DMS79 treated with DMSO at 0.1 percent for 48 hours (cell line): ENCODE measurements around the gene CD53.

ENCODE experiments used
- DNase-seq: peaks from one replicate; lab custom pipeline; 2025; lab: John Stamatoyannopoulos, UW

The CD53 gene

GRCh38 chr1:110876748-110877341, 3.9 kb downstream of the CD53 start:
- no peak for DNase-seq

- no peak for DNase-seq
Observed at GRCh38 chr1:110877364-110877763, 4.4 kb downstream of the CD53 start.

DNA sequence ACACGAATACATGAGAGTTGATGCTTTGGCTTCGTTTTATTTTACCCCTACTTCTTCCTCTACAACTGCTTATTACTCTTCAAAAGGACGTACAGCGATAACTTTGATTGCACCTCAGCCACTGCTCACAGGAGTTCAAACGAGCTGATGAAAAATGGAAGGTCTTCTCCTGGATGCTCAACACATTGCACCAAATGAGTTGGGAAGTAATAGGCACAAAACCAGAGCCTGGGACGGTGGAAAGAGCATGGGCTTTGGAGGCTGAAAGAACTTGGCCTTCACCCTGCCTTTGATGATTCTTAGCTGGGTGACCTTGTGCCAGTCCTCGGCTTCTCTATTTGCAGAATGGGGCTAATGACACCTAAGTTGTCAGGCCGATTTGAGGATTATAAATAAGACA, 4.8 kb downstream of the CD53 start:
- DNase-seq = no peak

DNA sequence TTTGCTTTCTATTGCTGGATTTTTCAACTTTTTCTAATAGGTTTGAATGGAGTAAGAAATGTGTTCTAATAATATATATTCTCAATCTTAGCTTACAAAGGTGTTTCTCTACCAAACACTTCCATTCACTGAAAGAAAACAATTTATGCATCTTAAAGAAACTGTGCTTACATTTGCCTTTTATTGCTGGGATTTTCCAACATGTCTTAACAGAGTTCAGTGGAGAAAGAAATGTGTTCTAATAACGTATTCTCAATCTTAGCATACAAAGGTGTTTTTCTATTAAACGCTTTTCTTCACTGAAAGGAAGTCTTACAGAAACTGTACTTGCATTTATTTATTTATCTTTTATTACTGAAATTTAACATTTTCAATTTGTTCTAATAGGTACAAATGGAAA, 5.6 kb downstream of the CD53 start:
- DNase-seq = no peak

GRCh38 chr1:110878993-110879392, 6.0 kb downstream of the CD53 start:
- DNase-seq = no peak

- no peak for DNase-seq
Observed at GRCh38 chr1:110879758-110880606, 7.0 kb downstream of the CD53 start.

DNA sequence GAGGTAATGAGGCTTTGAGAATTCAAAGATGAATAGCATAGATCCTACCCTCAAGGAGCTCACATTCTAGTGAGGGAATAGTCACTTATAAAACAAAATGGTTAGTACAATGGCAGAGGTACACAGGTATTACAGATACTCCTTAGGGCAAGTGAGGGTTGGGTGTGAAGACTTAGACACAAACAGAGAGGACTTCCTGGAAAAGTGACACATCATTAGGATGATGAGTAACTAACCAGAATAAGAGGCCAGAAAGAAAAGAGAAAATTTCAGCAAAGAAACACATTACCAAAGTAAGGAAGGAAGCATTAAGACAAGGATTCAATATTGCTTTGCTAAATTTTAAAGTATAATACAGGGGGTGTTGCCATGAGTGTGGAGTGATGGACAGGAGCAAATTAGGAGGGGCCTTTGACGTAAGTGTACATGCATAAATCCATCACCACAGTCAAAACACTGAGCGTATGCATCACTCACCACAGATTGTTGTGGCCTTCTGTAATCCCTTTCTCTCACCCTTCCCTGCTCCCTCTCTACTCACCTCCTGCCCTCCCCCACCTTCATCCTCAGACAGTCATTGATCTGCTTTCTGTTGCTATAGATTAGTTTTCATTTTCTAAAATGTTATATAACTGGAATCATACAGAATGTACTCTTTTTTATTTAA, 7.9 kb downstream of the CD53 start:
- no peak for DNase-seq

DNA sequence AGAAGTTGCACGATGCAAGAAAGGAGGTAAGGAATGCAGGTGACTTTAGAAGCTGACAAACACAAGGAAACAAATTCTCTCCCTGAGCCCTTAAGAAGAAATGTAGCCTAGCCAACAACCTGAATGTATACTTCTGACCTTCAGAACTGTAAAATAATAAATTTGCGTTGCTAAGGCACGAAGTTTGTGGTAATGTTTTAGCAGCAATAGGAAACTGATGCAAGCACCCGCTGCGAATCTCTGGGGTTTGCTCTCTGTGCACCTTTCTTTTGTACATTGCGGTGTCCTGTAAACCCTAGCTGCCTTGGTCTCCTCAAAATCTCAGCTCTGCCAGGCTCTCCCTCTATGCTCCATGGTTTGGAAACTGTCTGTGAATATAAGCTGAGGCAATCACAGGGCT, 15.1 kb downstream of the CD53 start:
- DNase-seq = no peak

DNA sequence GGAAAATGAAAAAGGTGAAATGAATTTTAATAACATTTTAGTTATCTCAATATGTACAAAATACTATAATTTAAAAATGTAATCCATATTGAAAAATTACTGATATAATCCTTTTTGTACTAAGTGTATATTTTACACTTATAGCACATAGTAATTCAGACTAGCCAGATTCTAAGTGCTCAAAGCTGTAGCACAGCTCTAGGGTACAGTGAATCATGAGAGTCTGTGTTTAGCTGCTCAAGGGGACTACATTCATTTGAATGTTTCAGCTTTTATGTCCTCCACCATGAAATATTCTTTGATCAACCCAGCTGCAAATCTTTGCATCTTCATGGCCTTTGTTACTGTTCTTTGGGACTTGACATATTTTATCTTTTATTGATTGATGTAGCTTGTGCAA, 15.7 kb downstream of the CD53 start:
- no peak for DNase-seq

DNA sequence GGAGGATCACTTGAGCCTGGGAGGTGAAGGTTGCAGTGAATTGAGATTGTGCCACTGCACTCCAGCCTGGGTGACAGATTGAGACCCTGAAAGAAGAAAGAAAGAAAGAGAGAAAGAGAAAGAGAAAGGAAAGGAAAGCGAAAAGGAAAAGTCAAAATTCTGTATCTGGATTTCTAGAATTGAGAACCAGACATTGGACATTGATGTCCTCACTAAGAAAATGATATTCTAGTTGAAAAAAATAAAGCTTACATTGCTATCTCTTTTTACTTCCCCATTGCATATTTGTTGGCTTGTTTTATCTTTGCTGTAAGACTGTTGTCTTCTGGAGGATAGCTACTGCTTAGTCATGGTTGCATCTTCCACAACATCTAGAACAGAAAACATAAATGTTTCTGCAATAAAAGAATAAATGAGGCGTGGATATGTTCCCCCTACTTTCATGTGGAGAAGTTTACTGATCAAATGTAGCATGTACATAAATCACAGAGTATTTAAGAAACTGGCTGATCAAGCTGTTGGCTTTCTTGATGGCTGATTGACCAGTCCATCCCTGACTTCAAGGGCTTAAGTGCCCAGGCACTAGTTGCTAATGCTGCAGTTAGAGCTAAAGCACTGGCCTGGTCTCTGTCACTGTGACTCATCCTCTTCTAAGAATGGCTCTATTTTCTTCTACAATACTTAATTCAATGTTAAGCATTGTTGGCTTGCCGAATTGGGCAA, 17.7 kb downstream of the CD53 start:
- no peak for DNase-seq

DNA sequence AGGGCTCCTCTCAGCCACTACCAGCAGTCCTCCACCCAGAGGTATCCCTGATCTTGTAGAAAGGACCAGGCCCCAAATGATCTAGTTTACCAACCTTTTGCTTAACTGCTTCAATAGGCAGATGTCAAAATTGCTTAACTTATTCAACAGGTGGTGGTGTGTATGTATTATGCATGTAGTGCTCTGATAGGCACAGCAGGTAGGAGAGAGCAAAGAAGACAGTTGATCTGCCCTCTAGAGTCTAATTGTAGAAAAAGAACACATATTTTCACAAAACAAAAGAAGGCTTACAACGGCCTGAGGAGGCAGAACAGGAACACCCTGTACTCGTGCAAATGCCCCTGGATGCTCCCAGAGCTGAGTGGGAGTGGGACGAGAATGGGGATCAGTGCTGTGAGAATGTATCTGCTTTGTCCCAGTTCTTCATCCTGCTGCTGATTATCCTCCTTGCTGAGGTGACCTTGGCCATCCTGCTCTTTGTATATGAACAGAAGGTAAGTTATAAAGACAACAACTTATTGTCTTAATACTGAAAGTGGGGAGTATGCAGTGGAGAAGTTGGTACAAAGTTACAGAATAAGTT, 21.1 kb downstream of the CD53 start:
- DNase-seq = no peak

GRCh38 chr1:110896090-110896489, 23.1 kb downstream of the CD53 start:
- no peak for DNase-seq

- no peak for DNase-seq
Observed at GRCh38 chr1:110897681-110898080, 24.7 kb downstream of the CD53 start.

DNA sequence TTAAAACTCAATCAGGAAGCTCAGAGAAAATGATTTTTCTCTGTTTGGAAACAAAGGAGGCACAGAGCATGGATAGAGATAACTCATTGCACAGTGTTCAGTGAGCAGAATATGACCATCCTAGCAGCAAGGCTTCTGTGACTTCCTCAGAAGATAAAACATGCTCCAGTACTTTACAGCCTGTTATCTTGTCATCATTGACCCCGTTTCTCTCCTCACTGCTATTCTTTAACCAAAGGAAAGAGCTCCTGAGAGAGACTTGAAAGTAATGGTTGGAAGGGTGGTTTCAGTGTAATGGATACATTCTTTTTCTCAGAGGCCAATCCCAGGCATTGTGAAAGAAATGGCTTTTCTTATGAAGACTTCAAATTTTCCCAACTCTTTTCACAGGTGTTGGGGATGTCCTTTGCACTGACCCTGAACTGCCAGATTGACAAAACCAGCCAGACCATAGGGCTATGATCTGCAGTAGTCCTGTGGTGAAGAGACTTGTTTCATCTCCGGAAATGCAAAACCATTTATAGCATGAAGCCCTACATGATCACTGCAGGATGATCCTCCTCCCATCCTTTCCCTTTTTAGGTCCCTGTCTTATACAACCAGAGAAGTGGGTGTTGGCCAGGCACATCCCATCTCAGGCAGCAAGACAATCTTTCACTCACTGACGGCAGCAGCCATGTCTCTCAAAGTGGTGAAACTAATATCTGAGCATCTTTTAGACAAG, 25.9 kb downstream of the CD53 start:
- no peak for DNase-seq

- DNase-seq = no peak
Observed at GRCh38 chr1:110899458-110899843, 26.5 kb downstream of the CD53 start.

DNA sequence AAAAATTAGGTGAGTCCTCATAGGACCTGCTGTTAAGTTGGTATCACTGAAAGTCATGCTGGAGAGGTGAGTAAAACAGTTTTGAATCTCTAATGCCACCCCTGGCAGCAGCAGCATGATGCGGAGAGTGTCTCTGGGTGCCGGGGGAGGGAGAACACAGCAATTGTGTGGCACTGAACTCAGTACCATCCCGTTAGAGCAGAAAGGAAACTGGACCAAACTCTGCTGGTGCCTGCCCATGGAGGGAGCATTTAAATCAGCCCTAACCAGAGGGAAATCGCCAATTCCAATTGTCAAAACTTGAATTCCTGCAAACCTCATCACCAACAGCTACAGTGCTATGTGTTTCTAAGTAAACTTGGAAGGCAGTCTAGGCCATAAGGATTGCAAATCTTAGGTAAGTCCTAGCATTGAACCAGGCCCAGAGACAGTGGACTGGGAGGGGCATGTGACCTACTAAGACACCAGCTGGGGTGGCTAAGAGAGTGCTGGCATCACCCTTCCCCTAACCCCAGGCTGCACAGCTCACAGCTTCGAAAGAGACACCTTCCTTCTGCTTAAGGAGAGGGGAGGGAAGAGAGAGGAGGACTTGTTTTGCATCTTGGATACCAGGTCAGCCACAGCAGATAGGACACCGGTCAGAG, 30.0 kb downstream of the CD53 start:
- DNase-seq = no peak

DNA sequence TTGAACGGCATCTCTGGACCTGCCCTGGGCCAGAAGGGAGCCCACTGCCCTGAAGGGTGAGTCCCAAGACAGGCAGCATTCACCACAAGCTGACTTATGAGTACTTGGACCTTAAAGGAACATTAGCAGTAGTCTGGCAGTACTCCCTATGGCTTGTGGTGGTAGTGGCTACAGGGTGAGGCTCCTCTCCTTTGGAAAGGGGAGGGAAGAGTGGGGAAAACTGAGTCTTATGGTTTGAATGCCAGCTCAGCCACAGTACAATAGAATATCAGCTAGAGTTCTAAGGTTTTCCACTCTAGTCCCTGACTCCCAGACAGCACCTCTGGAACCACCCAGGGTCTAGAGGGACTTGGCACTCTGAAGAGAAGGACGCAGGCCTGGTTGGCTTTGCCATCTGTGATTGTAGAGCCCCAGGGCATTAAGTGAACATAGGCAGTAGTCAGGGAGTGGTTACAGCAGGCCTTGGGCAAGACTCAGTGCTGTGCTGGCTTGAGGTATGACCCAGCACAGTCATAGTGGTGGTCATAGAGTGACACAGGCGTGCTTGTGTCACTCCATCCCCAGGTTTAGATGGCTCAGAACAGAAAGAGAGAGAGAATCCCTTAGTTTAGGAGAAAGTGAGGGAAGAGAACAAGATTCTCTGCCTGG, 31.0 kb downstream of the CD53 start:
- no peak for DNase-seq

GRCh38 chr1:110912784-110913183, 39.8 kb downstream of the CD53 start:
- no peak for DNase-seq

- DNase-seq = no peak
Observed at GRCh38 chr1:110914676-110915075, 41.7 kb downstream of the CD53 start.

DNA sequence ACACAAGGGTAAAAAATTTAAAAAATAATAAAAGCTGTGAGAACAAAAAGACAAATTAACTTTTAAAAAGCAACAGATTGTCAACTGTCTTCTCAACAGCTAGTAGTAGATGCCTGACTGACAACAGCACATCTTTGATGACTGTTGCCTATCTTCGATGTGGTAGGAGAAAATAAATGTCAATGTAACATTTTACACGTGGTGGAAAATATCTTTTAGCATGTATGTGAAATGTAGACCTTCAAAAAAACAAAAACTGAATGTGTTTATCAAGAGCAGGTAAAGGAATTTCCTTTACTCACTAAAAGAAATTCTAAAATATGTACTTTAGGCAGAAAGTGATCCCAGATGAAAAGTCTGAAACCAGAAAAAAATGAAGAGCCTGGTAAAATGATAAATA, 42.9 kb downstream of the CD53 start:
- DNase-seq = no peak

DNA sequence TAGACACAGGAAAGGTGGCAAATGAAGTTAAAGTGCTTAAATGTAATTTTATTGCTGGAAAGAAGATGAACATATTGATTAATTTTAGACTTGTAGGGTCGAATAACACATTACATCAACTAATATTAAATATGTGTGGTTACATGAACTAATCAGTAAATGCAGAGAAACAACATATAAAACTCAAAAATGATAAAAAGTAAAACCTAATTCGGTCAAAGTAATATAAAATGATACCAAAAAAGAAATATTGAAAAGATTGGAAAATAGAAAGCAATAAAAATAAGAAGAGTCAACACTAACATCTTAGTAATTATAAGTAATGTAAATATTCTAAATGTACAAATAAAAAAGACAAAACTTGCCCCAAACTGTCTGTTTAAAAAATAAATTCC, 43.3 kb downstream of the CD53 start:
- no peak for DNase-seq
